Hepatocyte (in vitro differentiated cells): Measurements from ENCODE around the gene DEUP1. TPM values are rescaled to one million over a fixed set of nuclear protein-coding genes. Genes with fewer than 3 reads are reported as not detected.

Source experiments
- DNase-seq: peaks from one replicate; pipeline ENCODE4 v3.0.0-alpha.2; 2016; ENCODE audit warnings: low spot score
- H2AFZ ChIP-seq: fragments of 200-600 bp; sonication (generic); 2 replicates; pipeline ENCODE4 v1.6.0; 2016; ENCODE audit warnings: antibody characterized with exemption, mild to moderate bottlenecking
- H3K27ac ChIP-seq: fragments of 200-600 bp; sonication (generic); 2 replicates; pipeline ENCODE4 v1.5.1; 2016; ENCODE audit warnings: mild to moderate bottlenecking
- H3K27me3 ChIP-seq: fragments of 200-600 bp; sonication (generic); 2 replicates; pipeline ENCODE4 v1.6.1; 2016
- H3K36me3 ChIP-seq: fragments of 200-600 bp; sonication (generic); replicated peaks from 2 replicates; pipeline ENCODE4 v1.5.1; 2016; ENCODE audit warnings: low read depth; ENCODE audit not compliant: insufficient read depth
- H3K4me1 ChIP-seq: fragments of 200-600 bp; sonication (generic); 2 replicates; pipeline ENCODE4 v1.5.1; 2016; ENCODE audit warnings: mild to moderate bottlenecking, moderate library complexity; ENCODE audit not compliant: insufficient read depth
- H3K4me2 ChIP-seq: fragments of 200-600 bp; sonication (generic); 2 replicates; pipeline ENCODE4 v1.6.0; 2016
- H3K4me3 ChIP-seq: fragments of 200-600 bp; sonication (generic); 2 replicates; pipeline ENCODE4 v1.5.1; 2016; ENCODE audit warnings: mild to moderate bottlenecking
- H3K79me2 ChIP-seq: fragments of 200-600 bp; sonication (generic); 2 replicates; pipeline ENCODE4 v1.6.0; 2017; ENCODE audit warnings: mild to moderate bottlenecking
- H3K9me2 ChIP-seq: fragments of 200-600 bp; sonication (generic); replicated peaks from 2 replicates; pipeline ENCODE4 v1.6.0; 2017; ENCODE audit warnings: mild to moderate bottlenecking; ENCODE audit not compliant: insufficient read depth
- H3K9me3 ChIP-seq: fragments of 200-600 bp; sonication (generic); 2 replicates; pipeline ENCODE4 v1.5.1; 2016; ENCODE audit warnings: low read depth, mild to moderate bottlenecking
- H4K20me1 ChIP-seq: fragments of 200-600 bp; sonication (generic); 2 replicates; pipeline ENCODE4 v1.6.0; 2016; ENCODE audit warnings: mild to moderate bottlenecking; ENCODE audit not compliant: insufficient read depth, poor library complexity, severe bottlenecking
- CTCF ChIP-seq: fragments of 200-600 bp; sonication (generic); IDR thresholded peaks from 2 replicates; pipeline ENCODE4 v1.5.1; 2016; ENCODE audit warnings: antibody characterized with exemption, mild to moderate bottlenecking; ENCODE audit not compliant: poor library complexity
- EZH2 ChIP-seq: fragments of 200-600 bp; sonication (generic); IDR thresholded peaks from 2 replicates; pipeline ENCODE4 v1.6.1; 2016; ENCODE audit warnings: antibody characterized with exemption, mild to moderate bottlenecking, borderline replicate concordance
- EZH2phosphoT487 ChIP-seq: fragments of 200-600 bp; sonication (generic); IDR thresholded peaks from one replicate; pipeline ENCODE4 v1.6.1; 2018; ENCODE audit warnings: antibody characterized with exemption, mild to moderate bottlenecking, low read depth, moderate library complexity; ENCODE audit not compliant: unreplicated experiment, severe bottlenecking
- WGBS: methylation state at CpG from one replicate; pipeline ENCODE4 v1.1.6; 2016; ENCODE audit warnings: low lambda C conversion rate; ENCODE audit errors: missing lambda C conversion rate; 5-methylcytosine and 5-hydroxymethylcytosine counted together
- polyA plus RNA-seq: library from polyadenylated mRNA; unstranded; fragments of >200 nt; fragmentation: Nextera tagmentation; extraction: Ambion mirVana; gene quantifications from 2 replicates; pipeline ENCODE4 v1.2.1, GENCODE V29; 2016
- total RNA-seq: library from RNA; depleted of rRNA; stranded (reverse); fragments of >200 nt; gene quantifications from 2 replicates; pipeline ENCODE4 v1.2.3, GENCODE V29; 2014

The DEUP1 gene
- total and polyA plus RNA-seq, 2 experiments from 2014 or later, result 0.28 to 0.47 TPM

- H4K20me1 ChIP-seq, result no peaks in the 10 kb centered on the region
- 89% methylated on average over 3 of the region's 3 CpGs for WGBS
- H3K9me3 ChIP-seq, result no peaks in the 10 kb centered on the region
- no peak overlapping the region for H3K4me3 ChIP-seq
- no peak overlapping the region for H3K4me2 ChIP-seq
- H3K27me3 ChIP-seq, result no peaks in the 10 kb centered on the region
- H3K79me2 ChIP-seq, result no peaks in the 10 kb centered on the region
- no peak for DNase-seq
- TF ChIP-seq EZH2phosphoT487, result no peak
- no peak for TF ChIP-seq EZH2
- TF ChIP-seq CTCF, result no peak
- no peaks in the 10 kb centered on the region for H3K36me3 ChIP-seq
- no peak overlapping the region for H3K27ac ChIP-seq
- H3K9me2 ChIP-seq, result no peaks in the 10 kb centered on the region
- H3K4me1 ChIP-seq, result no peaks in the 10 kb centered on the region
- no peak overlapping the region for H2AFZ ChIP-seq
These were observed 73.4 kb downstream of the DEUP1 start for GRCh38 chr11:93403930-93404329.

GRCh38 chr11:93407777-93408401 lies 77.3 kb downstream of the DEUP1 start:
- Histone ChIP-seq H3K9me2 (no peaks in the 10 kb centered on the region), H3K27ac (no peak overlapping the region), H3K79me2 (no peaks in the 10 kb centered on the region), H3K4me1 (no peaks in the 10 kb centered on the region), H3K27me3 (no peaks in the 10 kb centered on the region), H4K20me1 (no peaks in the 10 kb centered on the region), H2AFZ (no peak overlapping the region), H3K4me3 (no peak overlapping the region), H3K4me2 (no peak overlapping the region), H3K9me3 (no peaks in the 10 kb centered on the region), H3K36me3 (no peaks in the 10 kb centered on the region)
- TF ChIP-seq CTCF (no peak), EZH2phosphoT487 (no peak), EZH2 (no peak)
- 95% methylated on average over 2 of the region's 2 CpGs for WGBS
- no peak for DNase-seq

GRCh38 chr11:93410441-93410840 lies 79.9 kb downstream of the DEUP1 start:
- no peak for DNase-seq
- Histone ChIP-seq H3K79me2 (no peaks in the 10 kb centered on the region), H3K27me3 (no peaks in the 10 kb centered on the region), H3K9me2 (no peaks in the 10 kb centered on the region), H3K27ac (no peak overlapping the region), H3K4me3 (no peak overlapping the region), H3K9me3 (no peaks in the 10 kb centered on the region), H3K4me2 (no peak overlapping the region), H3K4me1 (no peaks in the 10 kb centered on the region), H2AFZ (no peak overlapping the region), H3K36me3 (no peaks in the 10 kb centered on the region), H4K20me1 (no peaks in the 10 kb centered on the region)
- TF ChIP-seq EZH2, result no peak
- no peak for TF ChIP-seq EZH2phosphoT487
- no peak for TF ChIP-seq CTCF
- 73% methylated on average over 3 of the region's 3 CpGs for WGBS
